MG63 (cell line): ENCODE measurements around the gene PXMP4. TPM values are rescaled to one million over a fixed set of nuclear protein-coding genes. Genes with fewer than 3 reads are reported as not detected.
"Not testable (repeated sequence)": the region's sequence is repeated elsewhere in the genome, so short reads cannot be mapped to it uniquely, and the experiment has no call there.

Experiments used
- DNase-seq: peaks from one replicate; pipeline ENCODE4 v3.0.0-alpha.2; 2020
- H3K27me3 ChIP-seq: fragments of 250-450 bp; sonication (Bioruptor Pico); 2 replicates; pipeline ENCODE4 v1.5.1; 2020; ENCODE audit warnings: mild to moderate bottlenecking, moderate library complexity
- H3K36me3 ChIP-seq: fragments of 250-450 bp; sonication (Bioruptor Pico); 2 replicates; pipeline ENCODE4 v1.5.1; 2020; ENCODE audit warnings: mild to moderate bottlenecking, moderate library complexity
- H3K4me3 ChIP-seq: fragments of 250-450 bp; sonication (Bioruptor Pico); 2 replicates; pipeline ENCODE4 v1.5.1; 2020; ENCODE audit warnings: mild to moderate bottlenecking, moderate library complexity
- H3K9me3 ChIP-seq: fragments of 250-450 bp; sonication (Bioruptor Pico); 2 replicates; pipeline ENCODE4 v1.5.1; 2020; ENCODE audit warnings: mild to moderate bottlenecking, moderate library complexity
- total RNA-seq: library from RNA; depleted of rRNA; stranded (reverse); fragments of >200 nt; shearing (Covaris generic); gene quantifications from 2 replicates; pipeline ENCODE4 v1.2.3, GENCODE V29; 2014; ENCODE audit warnings: low replicate concordance; rRNA removed

Gene PXMP4
- total RNA-seq, result 1.5 and 2.7 TPM in 2 replicates

- DNase-seq, result peak; percentile 89
- H3K4me3 ChIP-seq, result peak within 1 kb of the TSS; percentile 68
- H3K36me3 ChIP-seq, result no peaks in the 10 kb centered on the region
- no peaks in the 10 kb centered on the region for H3K9me3 ChIP-seq
- no peaks in the 10 kb centered on the region for H3K27me3 ChIP-seq
Observed at GRCh38 chr20:33719989-33720709, at the start of gene PXMP4. PXMP4 (minus strand) TSS chr20:33720310; CDS start chr20:33720207, 103 bp downstream.

GRCh38 chr20:33769043-33769442 is 48.9 kb upstream of the PXMP4 start:
- H3K4me3 ChIP-seq, result no peak overlapping the region
- DNase-seq, result no peak
- H3K9me3 ChIP-seq, result no peaks in the 10 kb centered on the region
- no peaks in the 10 kb centered on the region for H3K36me3 ChIP-seq
- H3K27me3 ChIP-seq, result no peaks in the 10 kb centered on the region

- Histone ChIP-seq H3K27me3 (no peaks in the 10 kb centered on the region), H3K9me3 (no peaks in the 10 kb centered on the region), H3K4me3 (no peak overlapping the region), H3K36me3 (no peaks in the 10 kb centered on the region)
- no peak for DNase-seq
Observed at GRCh38 chr20:33767777-33768138, 47.6 kb upstream of the PXMP4 start.

DNA sequence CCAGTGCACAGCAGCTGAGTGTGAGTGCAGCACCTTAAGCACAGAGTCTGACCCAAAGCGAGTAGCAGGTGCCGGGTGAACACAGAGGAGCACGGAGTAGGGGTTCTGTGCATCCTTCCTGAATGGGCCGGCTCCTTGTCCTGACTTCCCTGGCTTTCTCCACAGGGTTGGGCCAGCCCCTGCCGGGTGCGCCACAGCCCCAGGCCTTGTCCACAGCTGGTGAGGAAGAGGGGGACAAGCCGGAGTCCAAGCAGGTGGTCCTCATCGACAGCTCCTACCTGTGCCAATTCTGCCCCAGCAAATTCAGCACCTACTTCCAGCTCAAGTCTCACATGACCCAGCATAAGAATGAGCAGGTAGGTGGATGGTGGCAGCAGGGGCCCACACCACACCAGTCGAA is 46.6 kb upstream of the PXMP4 start:
- Histone ChIP-seq H3K9me3 (no peaks in the 10 kb centered on the region), H3K4me3 (no peak overlapping the region), H3K27me3 (no peaks in the 10 kb centered on the region), H3K36me3 (no peaks in the 10 kb centered on the region)
- no peak for DNase-seq

DNA sequence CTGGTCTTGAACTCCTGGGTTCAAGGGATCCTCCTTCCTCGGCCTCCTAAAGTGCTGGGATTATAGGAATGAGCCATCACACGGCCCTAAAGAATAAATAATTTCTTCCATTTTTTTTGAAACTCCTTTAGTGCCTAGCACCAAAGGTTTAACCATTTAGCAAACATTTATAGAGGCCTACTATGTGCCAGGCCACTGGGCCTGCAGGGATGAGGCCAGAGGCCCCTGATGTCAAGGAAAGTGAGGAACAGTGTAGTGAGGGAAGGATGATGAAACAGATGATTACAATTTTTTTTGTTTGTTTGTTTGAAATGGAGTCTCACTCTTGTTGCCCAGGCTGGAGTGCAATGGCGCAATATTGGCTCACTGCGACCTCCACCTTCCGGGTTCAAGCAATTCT is 45.5 kb upstream of the PXMP4 start:
- H3K4me3 ChIP-seq, result no peak overlapping the region
- no peaks in the 10 kb centered on the region for H3K9me3 ChIP-seq
- H3K27me3 ChIP-seq, result no peaks in the 10 kb centered on the region
- no peak for DNase-seq
- no peaks in the 10 kb centered on the region for H3K36me3 ChIP-seq

DNA sequence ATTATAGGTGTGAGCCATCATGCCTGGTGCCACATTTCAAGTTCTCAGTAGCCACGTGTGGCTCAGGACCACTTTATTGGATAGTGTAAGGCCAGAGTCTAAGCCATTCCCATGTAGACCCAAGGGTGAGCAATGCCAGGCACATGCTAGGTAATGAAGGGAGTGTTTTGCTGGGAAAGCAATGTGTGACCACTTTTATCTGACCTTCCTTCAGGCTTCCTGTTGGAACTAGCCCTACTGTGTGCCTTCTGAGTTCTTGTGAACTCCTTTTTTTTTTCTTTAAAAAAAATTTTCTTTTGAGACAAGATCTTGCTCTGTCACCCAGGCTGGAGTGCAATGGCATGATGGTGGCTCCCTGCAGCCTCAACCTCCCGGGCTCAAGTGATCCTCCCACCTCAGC is 45.0 kb upstream of the PXMP4 start:
- Histone ChIP-seq H3K36me3 (no peaks in the 10 kb centered on the region), H3K4me3 (no peak overlapping the region), H3K27me3 (no peaks in the 10 kb centered on the region), H3K9me3 (no peaks in the 10 kb centered on the region)
- DNase-seq, result no peak

DNA sequence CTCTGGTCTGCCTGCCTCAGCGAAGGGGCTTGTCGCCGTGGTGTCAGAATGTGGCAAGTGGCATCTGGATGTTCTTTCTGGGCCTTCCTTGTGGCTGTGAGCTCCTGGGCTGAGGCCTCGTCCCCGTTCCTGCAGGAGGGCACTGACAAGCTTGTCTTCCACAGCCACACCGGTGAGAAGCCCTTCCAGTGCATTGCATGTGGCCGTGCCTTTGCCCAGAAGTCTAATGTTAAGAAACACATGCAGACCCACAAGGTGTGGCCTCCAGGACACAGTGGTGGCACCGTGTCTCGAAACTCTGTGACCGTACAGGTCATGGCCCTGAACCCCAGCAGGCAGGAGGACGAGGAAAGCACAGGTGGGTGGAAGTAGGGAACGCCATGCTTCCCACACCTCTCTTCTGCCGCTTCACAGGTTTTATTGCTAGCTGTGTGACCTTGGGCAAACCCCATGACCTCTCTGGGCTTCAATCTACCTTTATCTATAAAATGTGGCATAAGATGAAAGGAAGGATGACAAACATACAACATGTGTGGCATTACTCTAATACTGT is 41.7 kb upstream of the PXMP4 start:
- H3K9me3 ChIP-seq, result no peaks in the 10 kb centered on the region
- H3K4me3 ChIP-seq, result no peak overlapping the region
- peaks cover 2% of the 10 kb centered on the region; the same call in 1 of the 2 replicates for H3K36me3 ChIP-seq
- H3K27me3 ChIP-seq, result no peaks in the 10 kb centered on the region
- DNase-seq, result no peak

DNA sequence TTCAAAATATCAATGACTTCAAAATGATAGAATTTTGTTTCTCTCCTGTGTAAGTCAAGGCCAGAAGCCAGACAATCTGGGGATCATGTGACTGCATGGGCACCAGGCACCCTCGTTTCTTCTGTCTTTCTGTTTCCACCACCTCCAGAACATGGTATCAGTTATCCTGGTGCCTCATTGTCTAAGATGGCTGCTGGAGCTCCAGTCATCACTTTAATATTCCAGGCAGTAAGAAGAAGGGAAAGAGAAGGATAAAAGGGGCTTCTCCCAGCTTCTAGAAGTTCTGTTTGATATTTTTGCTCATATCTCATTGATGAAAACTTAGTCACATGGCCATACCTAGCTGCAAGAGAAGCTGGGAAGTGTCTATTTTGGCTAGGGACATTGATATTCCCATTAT is 37.3 kb upstream of the PXMP4 start:
- Histone ChIP-seq H3K4me3 (no peak overlapping the region), H3K27me3 (no peaks in the 10 kb centered on the region), H3K9me3 (0 out of 2 replicates have a peak, but pooled peaks cover 3% of the 10 kb centered on the region), H3K36me3 (peaks cover 15% of the 10 kb centered on the region; the same call in 1 of the 2 replicates)
- DNase-seq, result no peak

DNA sequence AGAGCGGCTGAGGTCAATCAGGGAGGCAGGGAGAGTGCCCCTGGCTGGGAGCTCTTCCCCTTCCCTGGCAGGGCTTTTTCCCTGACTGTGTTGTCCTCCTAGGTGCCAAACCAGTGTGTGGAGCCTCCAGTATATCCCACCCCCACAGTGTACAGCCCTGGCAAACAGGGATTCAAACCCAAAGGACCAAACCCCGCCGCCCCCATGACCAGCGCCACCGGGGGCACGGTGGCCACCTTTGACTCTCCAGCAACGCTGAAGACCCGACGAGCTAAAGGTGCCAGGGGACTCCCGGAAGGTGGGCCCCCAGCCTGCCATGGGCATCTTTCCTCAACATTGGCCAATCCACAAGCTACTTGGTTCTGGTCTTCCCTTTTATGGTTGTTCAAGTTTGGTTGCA is 36.9 kb upstream of the PXMP4 start:
- Histone ChIP-seq H3K4me3 (no peak overlapping the region), H3K9me3 (0 out of 2 replicates have a peak, but pooled peaks cover 3% of the 10 kb centered on the region), H3K27me3 (no peaks in the 10 kb centered on the region), H3K36me3 (peaks cover 15% of the 10 kb centered on the region; the same call in 1 of the 2 replicates)
- DNase-seq, result no peak

- peaks cover 15% of the 10 kb centered on the region; the same call in 1 of the 2 replicates for H3K36me3 ChIP-seq
- H3K27me3 ChIP-seq, H3K9me3 ChIP-seq, DNase-seq, H3K4me3 ChIP-seq: not testable (repeated sequence)
Observed at GRCh38 chr20:33755936-33756490, 35.9 kb upstream of the PXMP4 start.

GRCh38 chr20:33753763-33754162 is 33.7 kb upstream of the PXMP4 start:
- H3K4me3 ChIP-seq, result no peak overlapping the region
- H3K27me3 ChIP-seq, result no peaks in the 10 kb centered on the region
- 0 out of 2 replicates have a peak, but pooled peaks cover 3% of the 10 kb centered on the region for H3K9me3 ChIP-seq
- H3K36me3 ChIP-seq, result peaks cover 15% of the 10 kb centered on the region; the same call in 1 of the 2 replicates
- DNase-seq, result peak; percentile 41

GRCh38 chr20:33753143-33753542 is 33.0 kb upstream of the PXMP4 start:
- Histone ChIP-seq H3K36me3 (peaks cover 15% of the 10 kb centered on the region; the same call in 1 of the 2 replicates), H3K9me3 (0 out of 2 replicates have a peak, but pooled peaks cover 3% of the 10 kb centered on the region), H3K4me3 (no peak overlapping the region), H3K27me3 (no peaks in the 10 kb centered on the region)
- no peak for DNase-seq

GRCh38 chr20:33751775-33752174 is 31.7 kb upstream of the PXMP4 start:
- Histone ChIP-seq H3K4me3 (no peak overlapping the region), H3K9me3 (0 out of 2 replicates have a peak, but pooled peaks cover 3% of the 10 kb centered on the region), H3K36me3 (peaks cover 13% of the 10 kb centered on the region; the same call in 1 of the 2 replicates), H3K27me3 (no peaks in the 10 kb centered on the region)
- no peak for DNase-seq

GRCh38 chr20:33746325-33746998 is 26.4 kb upstream of the PXMP4 start:
- Histone ChIP-seq H3K4me3 (no peak overlapping the region), H3K27me3 (no peaks in the 10 kb centered on the region), H3K9me3 (no peaks in the 10 kb centered on the region), H3K36me3 (no peaks in the 10 kb centered on the region)
- DNase-seq, result no peak

DNA sequence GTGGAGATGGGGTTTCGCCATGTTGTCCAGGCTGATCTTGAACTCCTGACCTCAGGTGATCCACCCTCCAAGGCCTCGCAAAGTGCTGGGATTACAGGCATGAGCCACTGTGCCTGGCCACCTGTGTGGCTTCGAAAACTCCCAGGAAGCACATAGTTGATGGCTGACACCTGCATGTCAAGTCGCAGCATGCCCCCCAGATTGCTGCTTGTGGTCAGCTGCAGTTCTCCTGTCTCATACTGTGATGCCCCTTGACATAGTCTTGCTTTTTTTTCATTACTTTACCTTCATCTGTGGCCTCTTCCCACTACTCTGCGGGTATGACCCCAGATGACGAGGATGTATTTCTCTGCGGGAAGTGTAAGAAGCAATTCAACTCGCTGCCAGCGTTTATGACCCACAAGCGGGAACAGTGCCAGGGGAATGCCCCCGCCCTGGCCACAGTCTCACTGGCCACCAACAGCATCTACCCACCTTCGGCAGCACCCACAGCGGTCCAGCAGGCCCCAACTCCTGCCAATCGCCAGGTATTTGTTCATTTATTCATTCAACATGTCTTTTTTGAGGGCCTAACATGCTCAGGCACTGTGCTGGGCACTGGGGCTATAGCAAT is 24.8 kb upstream of the PXMP4 start:
- H3K27me3 ChIP-seq, result no peaks in the 10 kb centered on the region
- no peak for DNase-seq

DNA sequence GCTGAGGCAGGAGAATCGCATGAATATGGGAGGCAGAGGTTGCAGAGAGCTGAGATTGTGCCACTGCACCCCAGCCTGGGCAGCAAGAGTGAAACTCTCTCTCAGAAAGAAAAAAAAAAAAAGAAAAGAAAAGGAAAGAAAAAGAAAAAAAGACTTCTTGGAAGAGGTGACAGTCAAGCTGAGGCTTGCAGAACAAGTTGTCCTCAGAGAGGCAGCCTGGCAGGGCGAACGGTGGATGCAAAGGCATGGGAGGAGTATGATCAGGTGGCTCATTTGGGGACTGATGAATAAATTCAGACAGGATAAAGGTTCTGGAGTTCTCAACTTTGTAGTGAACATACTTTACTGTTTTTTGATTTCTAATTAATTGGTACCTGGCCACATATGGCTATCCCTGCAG is 24.1 kb upstream of the PXMP4 start:
- H3K36me3 ChIP-seq, result no peaks in the 10 kb centered on the region
- H3K27me3 ChIP-seq, result no peaks in the 10 kb centered on the region
- no peak for DNase-seq
- no peak overlapping the region for H3K4me3 ChIP-seq
- no peaks in the 10 kb centered on the region for H3K9me3 ChIP-seq

More for the DNA sequence above, 24.8 kb upstream of the PXMP4 start:
- H3K36me3 ChIP-seq, result no peaks in the 10 kb centered on the region
- no peak overlapping the region for H3K4me3 ChIP-seq
- no peaks in the 10 kb centered on the region for H3K9me3 ChIP-seq

GRCh38 chr20:33740189-33740588 is 20.1 kb upstream of the PXMP4 start:
- Histone ChIP-seq H3K27me3 (no peaks in the 10 kb centered on the region), H3K4me3 (no peak overlapping the region), H3K9me3 (peaks cover 16% of the 10 kb centered on the region), H3K36me3 (peaks cover 5% of the 10 kb centered on the region)
- DNase-seq, result no peak
